ENCODE data around the gene OR9Q1. TPM values are rescaled to one million over a fixed set of nuclear protein-coding genes. Genes with fewer than 3 reads are reported as not detected.

OR9Q1 gene
- total RNA-seq, 1 donor from 2014 or later = not detected

- H3K9me3 ChIP-seq = no peaks in the 10 kb centered on the region
- no peak for TF ChIP-seq CTCF (IDR thresholded peaks at IDR 0.05)
- H3K4me1 ChIP-seq = no peaks in the 10 kb centered on the region
- H3K4me3 ChIP-seq = no peak overlapping the region
- no peak overlapping the region for H3K27ac ChIP-seq
- no peaks in the 10 kb centered on the region for H3K27me3 ChIP-seq
- no peaks in the 10 kb centered on the region for H3K36me3 ChIP-seq
- DNase-seq (ENCODE audit: low spot score in 2 of 2) = no peak
- intact Hi-C loops (cut with DNase I) = no loop called here
These were observed 23.0 kb upstream of the OR9Q1 start for GRCh38 chr11:58000699-58001098.

GRCh38 chr11:58003036-58003435 lies 20.6 kb upstream of the OR9Q1 start:
- H3K27me3 ChIP-seq = no peaks in the 10 kb centered on the region
- H3K36me3 ChIP-seq = no peaks in the 10 kb centered on the region
- H3K4me3 ChIP-seq = no peak overlapping the region
- intact Hi-C loops (cut with DNase I) = no loop called here
- TF ChIP-seq CTCF (IDR thresholded peaks at IDR 0.05) = no peak
- DNase-seq (ENCODE audit: low spot score in 2 of 2) = no peak
- H3K27ac ChIP-seq = no peak overlapping the region
- no peaks in the 10 kb centered on the region for H3K9me3 ChIP-seq
- H3K4me1 ChIP-seq = no peaks in the 10 kb centered on the region

GRCh38 chr11:58003591-58003990 lies 20.1 kb upstream of the OR9Q1 start:
- H3K4me1 ChIP-seq = no peaks in the 10 kb centered on the region
- DNase-seq (ENCODE audit: low spot score in 2 of 2) = no peak
- H3K4me3 ChIP-seq = no peak overlapping the region
- H3K9me3 ChIP-seq = no peaks in the 10 kb centered on the region
- intact Hi-C loops (cut with DNase I) = no loop called here
- no peak for TF ChIP-seq CTCF (IDR thresholded peaks at IDR 0.05)
- no peak overlapping the region for H3K27ac ChIP-seq
- H3K36me3 ChIP-seq = no peaks in the 10 kb centered on the region
- no peaks in the 10 kb centered on the region for H3K27me3 ChIP-seq

- Histone ChIP-seq H3K27ac (no peak overlapping the region), H3K27me3 (no peaks in the 10 kb centered on the region), H3K4me1 (no peaks in the 10 kb centered on the region), H3K36me3 (no peaks in the 10 kb centered on the region), H3K4me3 (no peak overlapping the region), H3K9me3 (no peaks in the 10 kb centered on the region)
- no peak for DNase-seq (ENCODE audit: low spot score in 2 of 2)
- intact Hi-C loops (cut with DNase I) = no loop called here
- no peak for TF ChIP-seq CTCF (IDR thresholded peaks at IDR 0.05)
These were observed 19.0 kb upstream of the OR9Q1 start for GRCh38 chr11:58004664-58005063.

GRCh38 chr11:58006940-58007339 lies 16.7 kb upstream of the OR9Q1 start:
- Histone ChIP-seq H3K9me3 (no peaks in the 10 kb centered on the region), H3K27me3 (no peaks in the 10 kb centered on the region), H3K27ac (no peak overlapping the region), H3K4me1 (no peaks in the 10 kb centered on the region), H3K4me3 (no peak overlapping the region), H3K36me3 (no peaks in the 10 kb centered on the region)
- DNase-seq (ENCODE audit: low spot score in 2 of 2) = no peak
- intact Hi-C loops (cut with DNase I) = no loop called here
- TF ChIP-seq CTCF (IDR thresholded peaks at IDR 0.05) = no peak

GRCh38 chr11:58011771-58012170 lies 11.9 kb upstream of the OR9Q1 start:
- Histone ChIP-seq H3K9me3 (no peaks in the 10 kb centered on the region), H3K36me3 (no peaks in the 10 kb centered on the region), H3K27ac (no peak overlapping the region), H3K4me1 (no peaks in the 10 kb centered on the region), H3K4me3 (no peak overlapping the region), H3K27me3 (no peaks in the 10 kb centered on the region)
- intact Hi-C loops (cut with DNase I) = no loop called here
- DNase-seq (ENCODE audit: low spot score in 2 of 2) = no peak
- no peak for TF ChIP-seq CTCF (IDR thresholded peaks at IDR 0.05)
